Neural progenitor cell (in vitro differentiated cells): ENCODE data around the gene CCDC102A.
"Not testable (repeated sequence)": the region's sequence is repeated elsewhere in the genome, so short reads cannot be mapped to it uniquely, and the experiment has no call there.

Experiments used
- EZH2 ChIP-seq: fragments of 200-600 bp; sonication (generic); IDR thresholded peaks from 2 replicates; pipeline ENCODE4 v1.6.1; 2017; ENCODE audit warnings: antibody characterized with exemption, mild to moderate bottlenecking, moderate library complexity
- TF ChIP-seq, protein P1 (sequence below): fragments of 200-600 bp; sonication (generic); IDR thresholded peaks from 2 replicates; pipeline ENCODE4 v1.5.1; 2017; ENCODE audit warnings: antibody characterized with exemption, mild to moderate bottlenecking

DNA sequence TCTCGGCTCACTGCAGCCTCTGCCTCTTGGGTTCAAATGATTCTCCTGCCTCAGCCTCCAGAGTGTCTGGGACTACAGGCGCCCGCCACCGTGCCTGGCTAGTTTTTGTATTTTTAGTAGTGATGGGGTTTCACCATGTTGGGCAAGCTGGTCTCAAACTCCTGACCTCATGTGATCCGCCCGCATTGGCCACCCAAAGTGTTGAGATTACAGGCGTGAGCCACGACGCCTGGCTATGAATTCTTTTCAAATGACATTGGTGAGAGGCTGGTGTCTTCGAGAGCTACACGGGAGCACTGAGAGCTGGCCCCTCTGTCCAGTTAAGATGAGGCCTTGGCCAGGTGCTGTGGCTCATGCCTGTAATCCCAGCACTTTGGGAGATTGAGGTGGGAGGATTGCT, 36.4 kb downstream of the CCDC102A start:
- TF ChIP-seq, protein P1, sequence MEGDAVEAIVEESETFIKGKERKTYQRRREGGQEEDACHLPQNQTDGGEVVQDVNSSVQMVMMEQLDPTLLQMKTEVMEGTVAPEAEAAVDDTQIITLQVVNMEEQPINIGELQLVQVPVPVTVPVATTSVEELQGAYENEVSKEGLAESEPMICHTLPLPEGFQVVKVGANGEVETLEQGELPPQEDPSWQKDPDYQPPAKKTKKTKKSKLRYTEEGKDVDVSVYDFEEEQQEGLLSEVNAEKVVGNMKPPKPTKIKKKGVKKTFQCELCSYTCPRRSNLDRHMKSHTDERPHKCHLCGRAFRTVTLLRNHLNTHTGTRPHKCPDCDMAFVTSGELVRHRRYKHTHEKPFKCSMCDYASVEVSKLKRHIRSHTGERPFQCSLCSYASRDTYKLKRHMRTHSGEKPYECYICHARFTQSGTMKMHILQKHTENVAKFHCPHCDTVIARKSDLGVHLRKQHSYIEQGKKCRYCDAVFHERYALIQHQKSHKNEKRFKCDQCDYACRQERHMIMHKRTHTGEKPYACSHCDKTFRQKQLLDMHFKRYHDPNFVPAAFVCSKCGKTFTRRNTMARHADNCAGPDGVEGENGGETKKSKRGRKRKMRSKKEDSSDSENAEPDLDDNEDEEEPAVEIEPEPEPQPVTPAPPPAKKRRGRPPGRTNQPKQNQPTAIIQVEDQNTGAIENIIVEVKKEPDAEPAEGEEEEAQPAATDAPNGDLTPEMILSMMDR = not testable (repeated sequence)
- not testable (repeated sequence) for TF ChIP-seq EZH2
